KMS-11 (cell line): Measurements from ENCODE around the gene RPRD1A.
A peak's percentile ranks its signal among the peaks of the same experiment; 100 is the strongest.
"Not testable (repeated sequence)": the region's sequence is repeated elsewhere in the genome, so short reads cannot be mapped to it uniquely, and the experiment has no call there.

Experiments used
- H2AFZ ChIP-seq: fragments of 200-600 bp; sonication (generic); 2 replicates; pipeline ENCODE4 v1.6.1; 2016; ENCODE audit warnings: antibody characterized with exemption, mixed run types, low read depth
- H3K27ac ChIP-seq: fragments of 200-600 bp; sonication (generic); 2 replicates; pipeline ENCODE4 v1.6.1; 2016; ENCODE audit warnings: mild to moderate bottlenecking, mixed run types
- H3K27me3 ChIP-seq: fragments of 200-600 bp; sonication (generic); 2 replicates; pipeline ENCODE4 v1.6.1; 2017; ENCODE audit warnings: mild to moderate bottlenecking, low read depth, mixed run types, moderate library complexity; ENCODE audit not compliant: insufficient read depth
- H3K36me3 ChIP-seq: fragments of 200-600 bp; sonication (generic); 2 replicates; pipeline ENCODE4 v1.6.1; 2017; ENCODE audit warnings: mild to moderate bottlenecking, mixed run types; ENCODE audit not compliant: insufficient read depth
- H3K4me1 ChIP-seq: fragments of 200-600 bp; sonication (generic); 2 replicates; pipeline ENCODE4 v1.6.1; 2016; ENCODE audit warnings: mild to moderate bottlenecking, low read depth, mixed run types; ENCODE audit not compliant: poor library complexity, severe bottlenecking
- H3K4me2 ChIP-seq: fragments of 200-600 bp; sonication (generic); 2 replicates; pipeline ENCODE4 v1.7.0; 2016; ENCODE audit warnings: mild to moderate bottlenecking, mixed run types
- H3K4me3 ChIP-seq: fragments of 200-600 bp; sonication (generic); IDR thresholded peaks from 2 replicates; pipeline ENCODE4 v1.6.1; 2017; ENCODE audit warnings: low read depth, low read length, mixed read lengths; ENCODE audit not compliant: insufficient read depth
- H3K79me2 ChIP-seq: fragments of 200-600 bp; sonication (generic); 2 replicates; pipeline ENCODE4 v1.6.1; 2016; ENCODE audit warnings: low read depth, mixed run types; ENCODE audit not compliant: insufficient read depth
- H3K9ac ChIP-seq: fragments of 200-600 bp; sonication (generic); 2 replicates; pipeline ENCODE4 v1.6.1; 2016; ENCODE audit warnings: mild to moderate bottlenecking, mixed run types
- H4K20me1 ChIP-seq: fragments of 200-600 bp; sonication (generic); 2 replicates; pipeline ENCODE4 v1.6.1; 2016; ENCODE audit warnings: mild to moderate bottlenecking, mixed run types; ENCODE audit not compliant: insufficient read depth
- TF ChIP-seq, protein P1 (sequence below): fragments of 200-600 bp; sonication (generic); conservative IDR thresholded peaks from 2 replicates; pipeline ENCODE4 v1.6.1; 2017; ENCODE audit warnings: low read depth, mild to moderate bottlenecking, antibody characterized with exemption, low read length, moderate library complexity, mixed read lengths

The RPRD1A gene

DNA sequence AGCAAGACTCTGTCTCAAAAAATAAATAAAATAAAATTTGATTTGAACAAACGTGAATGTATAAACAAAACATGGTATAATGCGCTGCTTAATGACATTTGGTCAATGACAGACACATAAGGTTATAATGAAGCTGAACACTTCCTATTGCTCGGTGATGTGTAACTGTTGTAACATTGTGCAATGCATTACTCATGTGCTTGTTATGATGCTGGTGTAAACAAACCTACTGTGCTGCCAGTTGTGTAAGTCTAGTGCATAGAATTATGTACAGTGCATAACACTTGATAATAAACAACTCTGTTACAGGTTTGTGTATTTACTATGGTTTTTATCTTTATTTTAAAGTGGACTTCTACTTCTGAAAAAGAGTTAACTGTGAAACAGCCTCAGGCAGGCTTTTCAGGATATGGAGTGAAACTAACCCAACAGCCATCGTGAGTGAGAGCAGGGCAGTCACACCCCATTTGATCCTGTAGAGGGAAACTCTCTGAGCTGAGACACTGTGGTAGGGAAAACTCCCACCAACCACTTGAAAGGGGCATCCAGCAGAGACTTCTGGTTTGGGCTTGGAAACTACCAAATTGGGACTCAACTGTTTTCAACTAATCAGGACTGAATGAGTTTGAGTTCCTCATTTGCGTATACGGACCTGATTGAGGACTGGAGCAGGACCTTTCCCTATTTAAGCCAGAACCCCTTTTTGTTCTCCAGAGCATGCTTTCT, 8.7 kb upstream of the RPRD1A start:
- TF ChIP-seq, protein P1, sequence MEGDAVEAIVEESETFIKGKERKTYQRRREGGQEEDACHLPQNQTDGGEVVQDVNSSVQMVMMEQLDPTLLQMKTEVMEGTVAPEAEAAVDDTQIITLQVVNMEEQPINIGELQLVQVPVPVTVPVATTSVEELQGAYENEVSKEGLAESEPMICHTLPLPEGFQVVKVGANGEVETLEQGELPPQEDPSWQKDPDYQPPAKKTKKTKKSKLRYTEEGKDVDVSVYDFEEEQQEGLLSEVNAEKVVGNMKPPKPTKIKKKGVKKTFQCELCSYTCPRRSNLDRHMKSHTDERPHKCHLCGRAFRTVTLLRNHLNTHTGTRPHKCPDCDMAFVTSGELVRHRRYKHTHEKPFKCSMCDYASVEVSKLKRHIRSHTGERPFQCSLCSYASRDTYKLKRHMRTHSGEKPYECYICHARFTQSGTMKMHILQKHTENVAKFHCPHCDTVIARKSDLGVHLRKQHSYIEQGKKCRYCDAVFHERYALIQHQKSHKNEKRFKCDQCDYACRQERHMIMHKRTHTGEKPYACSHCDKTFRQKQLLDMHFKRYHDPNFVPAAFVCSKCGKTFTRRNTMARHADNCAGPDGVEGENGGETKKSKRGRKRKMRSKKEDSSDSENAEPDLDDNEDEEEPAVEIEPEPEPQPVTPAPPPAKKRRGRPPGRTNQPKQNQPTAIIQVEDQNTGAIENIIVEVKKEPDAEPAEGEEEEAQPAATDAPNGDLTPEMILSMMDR = no peak
- no peaks in the 10 kb centered on the region for H3K36me3 ChIP-seq
- no peaks in the 10 kb centered on the region for H3K27me3 ChIP-seq
- H3K79me2 ChIP-seq = no peaks in the 10 kb centered on the region
- H3K9ac ChIP-seq = no peak overlapping the region
- no peak overlapping the region for H3K4me3 ChIP-seq
- no peak overlapping the region for H3K27ac ChIP-seq
- H2AFZ ChIP-seq = no peak overlapping the region
- no peaks in the 10 kb centered on the region for H4K20me1 ChIP-seq
- H3K4me2 ChIP-seq = no peak overlapping the region
- H3K4me1 ChIP-seq = no peaks in the 10 kb centered on the region

DNA sequence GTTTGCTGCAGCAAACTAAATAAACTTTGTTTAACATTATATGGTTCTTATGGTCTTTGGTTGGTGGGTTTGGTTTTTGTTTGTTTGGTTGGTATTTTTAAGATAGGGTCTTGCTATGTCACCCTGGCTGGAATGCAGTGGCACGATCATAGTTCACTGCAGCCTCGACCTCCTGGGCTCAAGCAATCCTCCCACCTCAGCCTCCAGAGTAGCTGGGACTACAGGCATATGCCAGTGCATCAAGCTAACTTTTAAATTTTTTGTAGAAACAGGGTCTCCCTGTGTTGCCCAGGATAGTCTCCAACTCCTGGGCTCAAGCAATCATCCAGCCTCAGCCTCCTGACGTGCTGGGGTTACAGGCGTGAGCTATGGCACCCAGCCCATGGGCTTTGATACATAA, 7.1 kb upstream of the RPRD1A start:
- Histone ChIP-seq H3K4me2 (no peak overlapping the region), H4K20me1 (no peaks in the 10 kb centered on the region), H3K4me3 (no peak overlapping the region), H3K9ac (no peak overlapping the region), H3K27ac (no peak overlapping the region), H2AFZ (no peak overlapping the region), H3K36me3 (no peaks in the 10 kb centered on the region), H3K79me2 (no peaks in the 10 kb centered on the region), H3K27me3 (no peaks in the 10 kb centered on the region), H3K4me1 (no peaks in the 10 kb centered on the region)
- TF ChIP-seq, protein P1 = no peak

DNA sequence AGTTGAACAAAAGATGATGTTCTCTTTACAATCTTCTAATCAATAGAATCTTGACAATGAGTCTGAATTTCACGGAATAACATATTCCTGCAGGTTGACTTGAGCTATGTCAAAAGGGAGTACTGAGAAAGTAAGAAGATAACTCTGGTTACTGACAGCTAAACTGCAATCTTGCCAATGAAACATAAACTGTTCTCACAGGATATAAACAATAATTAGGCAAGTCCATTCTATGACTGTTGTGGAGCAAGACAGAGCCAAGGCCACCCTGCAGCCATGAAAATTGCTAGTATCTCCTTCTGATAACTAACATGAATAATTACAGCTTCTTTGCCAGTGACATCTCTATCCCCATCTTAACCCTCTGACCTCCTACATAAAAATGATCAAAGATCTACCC, 6.3 kb upstream of the RPRD1A start:
- Histone ChIP-seq H3K27ac (no peak overlapping the region), H4K20me1 (no peaks in the 10 kb centered on the region), H3K27me3 (no peaks in the 10 kb centered on the region), H3K36me3 (no peaks in the 10 kb centered on the region), H3K4me2 (no peak overlapping the region), H3K4me3 (no peak overlapping the region), H2AFZ (no peak overlapping the region), H3K9ac (no peak overlapping the region), H3K79me2 (no peaks in the 10 kb centered on the region), H3K4me1 (no peaks in the 10 kb centered on the region)
- TF ChIP-seq, protein P1 = no peak

DNA sequence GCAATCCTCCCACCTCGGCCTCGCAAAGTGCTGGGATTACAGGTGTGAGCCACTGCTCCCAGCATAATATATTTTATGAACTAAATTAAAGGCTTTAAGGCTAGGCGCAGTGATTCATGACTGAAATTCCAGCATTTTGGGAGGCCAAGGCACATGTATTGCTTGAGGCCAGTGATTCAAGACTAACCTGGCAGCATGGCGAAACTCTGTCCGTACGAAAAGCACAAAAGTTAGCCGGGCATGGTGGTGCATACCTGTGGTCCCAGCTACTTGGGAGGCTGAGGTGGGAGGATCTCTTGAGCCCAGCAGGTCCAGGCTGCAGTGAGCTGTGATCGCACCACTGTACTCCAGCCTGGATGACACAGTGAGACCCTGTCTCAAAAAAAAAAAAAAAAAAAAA, 5.0 kb upstream of the RPRD1A start:
- H3K4me1 ChIP-seq, H3K4me3 ChIP-seq, H3K9ac ChIP-seq, H4K20me1 ChIP-seq, H3K36me3 ChIP-seq, H2AFZ ChIP-seq, H3K27me3 ChIP-seq, H3K4me2 ChIP-seq, H3K27ac ChIP-seq, H3K79me2 ChIP-seq: not testable (repeated sequence)

DNA sequence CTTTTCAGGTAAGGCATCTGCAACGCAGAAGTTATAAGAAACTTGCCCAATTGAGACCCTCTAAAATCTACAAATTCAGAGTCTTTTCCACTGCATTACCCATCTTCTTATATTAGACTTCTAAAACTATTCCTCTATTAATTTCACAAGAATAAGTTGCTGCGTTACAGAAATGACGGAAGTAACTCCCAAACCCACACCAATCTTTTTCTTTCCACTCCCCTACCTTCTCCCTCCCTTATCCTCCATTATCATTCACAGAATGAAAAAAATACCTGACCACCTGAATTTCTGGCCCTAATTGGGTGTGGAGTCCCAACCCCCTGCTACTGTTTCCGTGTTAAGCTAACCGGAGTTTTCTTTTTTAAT, 689 bp downstream of the RPRD1A start:
- Histone ChIP-seq H4K20me1 (no peaks in the 10 kb centered on the region; the same call in 1 of the 2 replicates), H3K79me2 (peaks cover 52% of the 10 kb centered on the region), H3K27ac (peak overlapping the region; percentile 94), H3K36me3 (no peaks in the 10 kb centered on the region), H3K27me3 (no peaks in the 10 kb centered on the region), H3K4me3 (peak overlapping the region; percentile 54), H2AFZ (peak overlapping the region; percentile 76), H3K9ac (peak overlapping the region; percentile 95), H3K4me2 (peak overlapping the region; percentile 73), H3K4me1 (peaks cover 18% of the 10 kb centered on the region)
- TF ChIP-seq, protein P1 = no peak
